GM12878 (cell line): ENCODE data around the gene TLL1.

ENCODE experiments used
- EZH2 ChIP-seq: IDR thresholded peaks from 2 replicates; pipeline ENCODE4 v1.6.1; 2012; ENCODE audit warnings: low read depth, mild to moderate bottlenecking, control low read depth, inconsistent platforms, low read length, borderline replicate concordance; ENCODE audit not compliant: control insufficient read depth
- JUNB ChIP-seq: IDR thresholded peaks from 2 replicates; pipeline ENCODE4 v1.6.1; 2016; ENCODE audit warnings: antibody characterized with exemption, mild to moderate bottlenecking
- POLR2AphosphoS5 ChIP-seq: IDR thresholded peaks from 2 replicates; pipeline ENCODE4 v1.6.1; 2011; ENCODE audit warnings: mild to moderate bottlenecking, low read length, inconsistent platforms
- RAD51 ChIP-seq: fragments of 450-650 bp; IDR thresholded peaks from 2 replicates; pipeline ENCODE4 v1.6.1; 2016; ENCODE audit warnings: moderate library complexity, mild to moderate bottlenecking, inconsistent platforms

GRCh38 chr4:166021617-166022016, 148.6 kb downstream of the TLL1 start:
- TF ChIP-seq POLR2AphosphoS5 = no peak
- no peak for TF ChIP-seq JUNB
- no peak for TF ChIP-seq EZH2
- TF ChIP-seq RAD51 = no peak
